Measurements from ENCODE around the gene TM9SF3.
A peak's percentile ranks its signal among the peaks of the same experiment; 100 is the strongest.

The TM9SF3 gene

GRCh38 chr10:96586419-96587263, at the start of gene TM9SF3:
TM9SF3 (minus strand) TSS chr10:96587012; CDS start chr10:96586835, 177 bp downstream.
- DNase-seq = peak; percentile 94

GRCh38 chr10:96636551-96636950, 49.7 kb upstream of the TM9SF3 start:
- no peak for DNase-seq

- DNase-seq = no peak
Observed at GRCh38 chr10:96632974-96633710, 46.3 kb upstream of the TM9SF3 start.

- no peak for DNase-seq
Observed at GRCh38 chr10:96627292-96627691, 40.5 kb upstream of the TM9SF3 start.

GRCh38 chr10:96626795-96627194, 40.0 kb upstream of the TM9SF3 start:
- no peak for DNase-seq

- no peak for DNase-seq
Observed at GRCh38 chr10:96625173-96625572, 38.4 kb upstream of the TM9SF3 start.

- no peak for DNase-seq
Observed at GRCh38 chr10:96622013-96622787, 35.4 kb upstream of the TM9SF3 start.

GRCh38 chr10:96619796-96620773, 33.3 kb upstream of the TM9SF3 start:
- no peak for DNase-seq

GRCh38 chr10:96619120-96619519, 32.3 kb upstream of the TM9SF3 start:
- no peak for DNase-seq

GRCh38 chr10:96618653-96619052, 31.8 kb upstream of the TM9SF3 start:
- no peak for DNase-seq

GRCh38 chr10:96616961-96617360, 30.1 kb upstream of the TM9SF3 start:
- DNase-seq = no peak

GRCh38 chr10:96614515-96614914, 27.7 kb upstream of the TM9SF3 start:
- DNase-seq = no peak

GRCh38 chr10:96613576-96613975, 26.8 kb upstream of the TM9SF3 start:
- DNase-seq = no peak

- no peak for DNase-seq
Observed at GRCh38 chr10:96612055-96612830, 25.4 kb upstream of the TM9SF3 start.

GRCh38 chr10:96610817-96611216, 24.0 kb upstream of the TM9SF3 start:
- DNase-seq = no peak

GRCh38 chr10:96609510-96609909, 22.7 kb upstream of the TM9SF3 start:
- DNase-seq = no peak

GRCh38 chr10:96608805-96609204, 22.0 kb upstream of the TM9SF3 start:
- no peak for DNase-seq

GRCh38 chr10:96608262-96608661, 21.4 kb upstream of the TM9SF3 start:
- no peak for DNase-seq

GRCh38 chr10:96606946-96607345, 20.1 kb upstream of the TM9SF3 start:
- DNase-seq = no peak

GRCh38 chr10:96606216-96606615, 19.4 kb upstream of the TM9SF3 start:
- no peak for DNase-seq

GRCh38 chr10:96600337-96600736, 13.5 kb upstream of the TM9SF3 start:
- DNase-seq = no peak
